ENCODE measurements around the gene LSG1.

DNA sequence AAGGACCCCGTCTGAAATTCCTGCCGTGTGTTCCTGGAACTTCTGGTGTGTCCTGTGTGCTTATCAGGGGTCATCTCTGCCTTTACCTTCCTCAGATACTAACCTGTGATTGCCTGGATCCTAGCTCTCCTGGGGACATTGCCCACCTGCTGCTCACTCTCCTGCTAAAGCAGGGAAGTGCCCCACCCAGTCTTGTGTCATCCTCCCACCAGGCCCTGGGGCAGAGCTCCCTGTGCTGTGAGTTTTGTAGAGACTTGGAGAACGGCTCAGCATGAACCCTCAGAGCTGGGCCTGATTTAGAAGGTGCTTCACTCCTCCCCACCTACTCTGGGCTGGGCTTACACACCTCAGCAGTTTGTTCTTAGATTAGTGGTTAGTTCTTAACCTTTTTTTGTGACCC, 34.9 kb downstream of the LSG1 start:
- no peak for TF ChIP-seq YY1 (IDR thresholded peaks at IDR 0.05; ENCODE audit: insufficient read depth, insufficient replicate concordance, low read depth, low read length)
- no peak for TF ChIP-seq ZNF256 (CRISPR knock-in tag; conservative IDR thresholded peaks at IDR 0.05)
- TF ChIP-seq, protein P1, sequence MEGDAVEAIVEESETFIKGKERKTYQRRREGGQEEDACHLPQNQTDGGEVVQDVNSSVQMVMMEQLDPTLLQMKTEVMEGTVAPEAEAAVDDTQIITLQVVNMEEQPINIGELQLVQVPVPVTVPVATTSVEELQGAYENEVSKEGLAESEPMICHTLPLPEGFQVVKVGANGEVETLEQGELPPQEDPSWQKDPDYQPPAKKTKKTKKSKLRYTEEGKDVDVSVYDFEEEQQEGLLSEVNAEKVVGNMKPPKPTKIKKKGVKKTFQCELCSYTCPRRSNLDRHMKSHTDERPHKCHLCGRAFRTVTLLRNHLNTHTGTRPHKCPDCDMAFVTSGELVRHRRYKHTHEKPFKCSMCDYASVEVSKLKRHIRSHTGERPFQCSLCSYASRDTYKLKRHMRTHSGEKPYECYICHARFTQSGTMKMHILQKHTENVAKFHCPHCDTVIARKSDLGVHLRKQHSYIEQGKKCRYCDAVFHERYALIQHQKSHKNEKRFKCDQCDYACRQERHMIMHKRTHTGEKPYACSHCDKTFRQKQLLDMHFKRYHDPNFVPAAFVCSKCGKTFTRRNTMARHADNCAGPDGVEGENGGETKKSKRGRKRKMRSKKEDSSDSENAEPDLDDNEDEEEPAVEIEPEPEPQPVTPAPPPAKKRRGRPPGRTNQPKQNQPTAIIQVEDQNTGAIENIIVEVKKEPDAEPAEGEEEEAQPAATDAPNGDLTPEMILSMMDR (CRISPR knock-in tag; IDR thresholded peaks at IDR 0.05), result no peak
- TF ChIP-seq ZNF10 (CRISPR knock-in tag; IDR thresholded peaks at IDR 0.05; ENCODE audit: borderline replicate concordance, low read depth), result no peak
- no peak for TF ChIP-seq CHD2 (IDR thresholded peaks at IDR 0.05; ENCODE audit: low read depth, low read length)
- no peak for TF ChIP-seq KMT2B (CRISPR knock-in tag; IDR thresholded peaks at IDR 0.05)
- TF ChIP-seq FOXK2 (IDR thresholded peaks at IDR 0.05), result no peak
- no peak for TF ChIP-seq BORCS8-MEF2B (CRISPR knock-in tag; IDR thresholded peaks at IDR 0.05)

Data from HepG2 (cell line).